ENCODE results near the gene DNLZ.

DNA sequence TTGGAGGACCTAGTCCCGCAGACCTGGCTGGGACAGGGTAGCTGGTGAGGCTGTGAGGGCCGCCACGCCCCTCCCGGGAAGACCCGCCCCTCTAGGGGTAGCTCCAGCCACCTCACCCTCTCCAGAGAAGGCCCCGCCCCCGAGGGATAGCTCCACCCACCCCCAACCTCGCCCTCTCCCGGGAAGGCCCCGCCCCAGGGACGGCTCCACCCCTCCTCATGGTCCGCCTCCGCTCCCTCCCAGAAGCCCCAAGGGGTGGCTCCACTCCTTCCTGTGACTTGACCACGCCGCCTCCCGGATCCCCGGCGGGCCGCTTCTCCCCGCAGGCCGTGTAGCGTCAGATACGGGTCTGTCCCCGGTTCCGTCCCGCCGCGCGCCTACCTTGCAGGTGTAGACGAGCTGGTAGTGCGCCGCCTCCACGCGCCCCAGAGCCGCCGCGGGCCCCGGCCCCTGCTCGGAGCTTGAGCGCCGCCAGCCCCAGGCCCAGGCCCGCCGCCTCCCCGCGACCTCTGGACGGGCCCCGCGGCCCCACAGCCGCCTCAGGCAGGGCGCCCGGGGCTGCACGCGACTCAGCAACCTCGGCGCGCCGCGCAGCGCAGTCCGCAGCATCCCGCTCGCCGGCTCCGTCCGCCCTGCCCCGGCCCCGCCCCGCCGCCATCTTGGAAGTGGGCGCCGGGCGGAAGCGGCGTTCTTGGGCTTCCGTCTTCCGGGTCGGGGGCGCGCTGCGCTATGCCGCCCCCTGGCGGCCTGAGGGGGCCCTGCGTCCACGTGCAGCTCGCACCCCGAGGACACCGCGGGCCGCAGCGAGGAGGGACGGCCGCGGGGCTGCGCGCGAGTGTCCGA lies at the start of gene DNLZ:
- peak; percentile 96 to 100 (median 99) for TF ChIP-seq CTCF (IDR thresholded peaks at IDR 0.05 in 8 of 11, conservative IDR thresholded peaks at IDR 0.05 in 3 of 11)
- TF ChIP-seq POLR2A (IDR thresholded peaks at IDR 0.05) = peak in 2 of 3 donors; percentile 38 to 70
- TF ChIP-seq POLR2AphosphoS5 (IDR thresholded peaks at IDR 0.05) = peak; percentile 86 to 91 (median 90)

All from spleen (tissue), 7 donors.